Activated naive CD8-positive, alpha-beta T cell treated with anti-CD3 and anti-CD28 coated beads, Interleukin-2, amount 50 U/mL, for 16 hours (primary cell): ENCODE results near the gene OSBPL5.

Source experiments
- DNase-seq: peaks from one replicate; pipeline ENCODE4 v3.0.0-alpha.2; 2020; ENCODE audit warnings: low read depth, low spot score

The OSBPL5 gene

DNA sequence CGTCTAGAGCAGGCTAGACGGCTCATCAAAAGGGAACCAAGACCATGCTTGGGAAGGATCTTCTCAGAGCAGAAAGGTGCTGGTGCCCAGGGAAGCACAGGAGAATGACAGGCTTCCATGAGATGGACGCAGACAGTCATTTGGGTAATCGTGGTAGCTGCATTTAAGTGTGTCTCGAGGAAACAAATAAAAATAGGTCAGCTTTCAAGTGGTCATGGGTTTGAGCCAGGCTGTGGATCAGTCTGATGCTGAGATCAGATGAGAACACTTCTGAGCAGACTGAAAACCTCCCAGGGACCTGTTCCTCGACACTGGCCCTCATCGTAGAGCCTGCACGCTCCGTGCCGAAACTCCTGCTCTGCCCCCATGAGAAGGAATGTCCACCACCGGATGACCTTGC lies 112.5 kb downstream of the OSBPL5 start:
- DNase-seq, result no peak

DNA sequence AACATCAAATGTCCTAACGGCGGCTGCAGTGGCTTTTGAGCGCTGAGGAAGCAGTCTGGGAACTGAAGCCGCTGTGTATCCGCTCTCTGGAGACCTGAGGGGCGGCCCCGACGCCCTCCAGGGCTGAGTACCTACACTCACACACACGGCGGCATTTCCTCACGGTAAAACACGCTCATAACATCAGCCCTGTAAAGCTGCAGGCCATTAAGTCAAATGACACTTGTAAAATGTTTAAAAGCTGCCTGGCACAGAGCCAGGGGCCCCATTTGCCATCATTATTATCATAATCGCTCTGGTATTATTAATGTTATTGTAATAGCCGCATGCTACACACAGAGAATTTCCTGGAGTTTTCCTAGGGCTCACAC lies 113.0 kb downstream of the OSBPL5 start:
- DNase-seq, result no peak

DNA sequence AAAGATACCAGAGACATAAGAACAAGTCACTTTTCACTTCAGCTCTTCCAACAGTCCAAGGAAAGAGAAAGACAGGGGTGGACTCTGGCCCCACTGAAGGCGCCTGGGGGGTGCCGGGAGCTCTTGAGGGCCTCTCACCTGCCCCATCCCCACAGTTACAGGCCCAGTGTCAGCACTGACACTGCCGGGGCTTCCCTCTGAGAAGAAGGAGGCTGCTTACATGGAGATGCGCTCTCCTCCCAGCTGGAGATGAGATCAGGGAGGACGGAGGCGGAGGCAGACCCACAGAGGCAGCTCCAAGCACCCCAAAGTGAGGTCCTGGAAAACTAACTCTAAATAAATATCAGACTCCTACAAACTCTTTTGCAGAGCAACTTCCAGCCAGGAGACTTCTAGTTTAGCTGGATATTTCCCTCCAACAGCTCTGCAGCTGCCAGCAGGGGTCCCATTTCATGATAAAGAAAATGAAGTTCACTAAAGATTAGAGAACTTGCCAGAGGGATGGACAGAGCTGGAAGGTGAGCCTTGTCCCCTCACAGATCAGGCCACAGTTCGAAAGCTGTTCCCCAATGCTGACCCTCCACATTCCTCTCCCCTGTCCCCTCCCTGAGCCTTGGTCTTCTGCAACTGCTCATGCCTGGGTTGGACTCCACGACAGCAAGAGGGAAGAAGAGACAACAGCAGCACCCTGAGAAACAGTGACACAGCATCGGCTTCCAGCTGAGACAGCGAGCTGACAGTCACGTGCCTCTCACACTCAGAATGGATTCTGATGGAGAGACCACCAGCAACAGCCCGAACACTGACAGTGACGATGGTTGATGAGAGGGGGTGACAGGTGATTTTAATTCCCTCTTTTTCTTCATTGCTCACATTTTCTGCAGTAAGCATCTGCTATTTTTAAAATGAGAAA lies 113.7 kb downstream of the OSBPL5 start:
- DNase-seq, result no peak

DNA sequence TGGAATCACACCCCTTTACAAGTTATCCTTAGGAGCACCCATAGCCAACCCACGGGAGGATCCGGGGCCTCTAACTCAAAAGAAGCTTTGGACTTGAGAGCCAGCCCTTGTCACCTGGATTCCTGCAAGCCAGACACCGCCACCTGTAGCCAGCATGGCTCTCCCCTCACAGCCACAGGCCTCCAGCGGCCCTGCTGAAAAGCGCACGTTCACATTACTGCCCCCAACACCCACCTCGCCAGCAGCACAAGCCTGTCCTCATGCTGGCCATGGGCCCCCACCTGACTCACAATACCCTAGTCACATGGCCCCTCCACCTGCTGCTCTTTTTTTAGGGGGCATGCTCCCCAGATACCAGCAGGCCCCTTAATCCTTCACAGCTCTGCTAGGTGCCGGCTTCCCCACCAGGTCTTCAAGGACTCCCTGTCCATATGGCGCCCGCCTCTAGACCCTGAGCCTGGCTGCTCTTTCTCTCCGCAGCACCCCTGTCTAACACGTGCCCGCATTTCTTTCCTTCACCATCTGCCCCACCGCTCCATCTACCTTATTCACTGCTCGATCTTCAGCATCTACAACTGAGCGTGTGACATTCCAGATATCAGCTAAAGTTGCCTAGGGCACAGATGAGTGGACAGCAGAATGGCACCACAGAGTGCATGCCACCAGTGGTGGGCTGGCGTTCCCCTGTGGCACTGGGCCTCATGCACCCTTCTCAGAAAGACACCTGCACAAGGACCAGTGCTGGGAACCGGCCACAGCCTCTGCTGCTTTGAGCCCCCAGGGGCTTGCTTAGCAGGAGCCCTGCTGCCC lies 114.5 kb downstream of the OSBPL5 start:
- DNase-seq, result no peak

DNA sequence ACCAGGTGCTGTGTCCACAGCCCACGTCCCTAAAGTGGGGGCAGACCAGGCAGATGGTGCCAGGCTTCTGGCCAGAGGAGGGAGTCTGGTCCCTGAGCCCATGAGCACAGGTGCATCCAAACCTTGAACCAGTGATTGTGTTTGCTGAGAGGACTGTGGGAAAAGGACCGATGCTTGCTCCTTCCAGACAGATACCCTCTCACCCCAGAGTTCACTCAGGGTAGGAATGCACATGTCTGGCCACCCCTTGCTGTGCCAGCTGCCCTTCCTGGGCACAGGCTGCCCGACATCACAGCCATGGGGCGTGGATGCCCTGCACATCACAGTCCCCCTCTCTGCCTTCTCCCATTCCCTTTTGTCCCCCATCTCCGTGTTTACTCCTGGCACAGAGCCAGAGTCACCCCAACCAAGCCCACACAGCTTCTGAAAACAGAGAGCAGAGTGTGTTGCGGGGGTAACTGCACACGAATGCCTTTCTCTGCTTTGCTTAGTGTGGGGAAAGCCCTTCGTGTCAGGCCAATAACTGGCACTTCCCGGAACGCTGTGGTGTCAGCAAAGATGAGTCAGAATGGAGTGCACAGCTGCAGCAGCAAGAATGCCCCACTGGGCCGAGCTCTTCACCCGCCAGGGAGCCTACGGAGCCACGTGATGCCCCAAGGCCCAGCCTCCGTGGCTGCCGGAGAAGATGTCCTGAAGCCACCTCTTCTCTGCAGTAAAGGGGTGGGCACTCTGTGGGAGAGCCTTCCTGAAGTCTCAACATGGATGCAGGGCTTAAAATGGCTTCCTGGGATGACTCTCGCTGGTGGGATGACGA lies 115.5 kb downstream of the OSBPL5 start:
- DNase-seq, result no peak

DNA sequence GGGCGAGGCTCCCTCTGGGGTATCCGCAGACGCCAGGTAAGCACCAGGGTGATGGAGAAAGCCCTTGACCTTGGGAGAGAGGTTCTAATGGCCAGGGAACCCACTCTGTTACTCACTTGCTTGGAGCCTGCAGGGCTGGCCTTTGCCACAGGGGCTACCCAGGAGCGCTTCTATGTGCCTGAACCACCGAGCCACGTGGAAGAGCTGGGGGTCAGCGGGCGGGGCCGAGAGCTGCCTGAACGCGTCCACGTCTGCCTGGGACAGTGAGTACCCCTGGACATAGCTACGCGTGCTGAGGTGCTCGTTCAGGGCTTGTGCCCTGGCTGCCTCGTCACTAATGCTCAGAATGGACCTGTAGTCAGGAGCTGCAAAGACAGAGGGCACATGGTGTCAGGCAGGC lies 117.5 kb downstream of the OSBPL5 start:
- no peak for DNase-seq

DNA sequence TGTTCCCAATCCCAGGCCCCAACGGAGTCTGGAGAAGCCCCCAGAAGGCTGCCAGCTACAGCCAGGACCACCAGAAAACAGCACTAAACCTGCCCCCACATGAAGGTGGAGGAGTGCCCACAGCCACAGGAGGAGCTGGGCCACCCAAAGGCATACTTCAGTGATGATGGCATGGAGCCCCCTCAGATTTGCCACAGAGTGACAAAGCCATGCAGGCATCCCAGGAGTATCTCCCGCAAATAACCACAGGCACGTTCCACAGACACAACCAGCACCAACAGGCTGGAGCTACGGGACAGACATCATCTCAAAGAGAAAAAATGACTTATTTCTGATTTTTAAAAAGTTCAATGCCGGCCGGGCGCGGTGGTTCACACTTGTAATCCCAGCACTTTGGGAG lies 118.5 kb downstream of the OSBPL5 start:
- no peak for DNase-seq

DNA sequence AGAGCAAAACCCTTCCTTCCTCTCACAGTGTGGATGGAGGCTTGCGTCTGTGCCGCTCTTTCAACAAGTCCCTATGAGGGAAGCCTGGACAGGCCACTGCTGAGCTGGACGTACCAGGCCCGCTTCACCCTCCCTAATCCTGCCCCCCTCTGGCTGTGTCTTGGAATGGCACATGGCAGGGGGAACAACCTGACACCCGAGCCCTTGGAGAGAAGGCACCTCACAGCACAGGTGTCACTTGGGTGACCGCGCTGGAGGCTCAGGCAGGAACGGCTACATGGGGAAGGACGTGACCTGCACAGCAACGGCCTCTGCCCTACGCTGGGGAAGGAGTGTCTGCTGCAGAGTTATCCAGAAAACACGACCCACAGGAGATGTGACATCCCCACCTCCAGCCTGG lies 118.9 kb downstream of the OSBPL5 start:
- DNase-seq, result no peak

DNA sequence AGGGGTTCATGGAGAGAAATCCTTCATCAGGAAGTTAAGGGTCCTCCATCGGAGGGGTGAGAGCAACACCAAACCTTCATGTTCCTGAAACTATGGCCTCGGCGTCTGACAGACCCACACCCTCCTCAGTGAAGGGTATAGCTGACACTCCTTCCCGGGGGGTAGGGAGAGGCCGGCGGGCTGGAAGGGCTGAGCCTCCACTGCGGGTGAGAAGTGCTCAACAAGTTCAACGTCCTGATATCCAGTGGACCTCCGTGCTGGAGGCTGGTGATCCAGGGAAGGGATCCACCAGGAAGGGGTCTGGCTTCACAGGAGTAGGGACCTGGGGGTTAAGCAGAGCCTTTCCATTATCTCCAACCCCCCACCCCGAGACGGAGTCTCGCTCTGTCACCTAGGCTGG lies 120.2 kb downstream of the OSBPL5 start:
- DNase-seq, result no peak

DNA sequence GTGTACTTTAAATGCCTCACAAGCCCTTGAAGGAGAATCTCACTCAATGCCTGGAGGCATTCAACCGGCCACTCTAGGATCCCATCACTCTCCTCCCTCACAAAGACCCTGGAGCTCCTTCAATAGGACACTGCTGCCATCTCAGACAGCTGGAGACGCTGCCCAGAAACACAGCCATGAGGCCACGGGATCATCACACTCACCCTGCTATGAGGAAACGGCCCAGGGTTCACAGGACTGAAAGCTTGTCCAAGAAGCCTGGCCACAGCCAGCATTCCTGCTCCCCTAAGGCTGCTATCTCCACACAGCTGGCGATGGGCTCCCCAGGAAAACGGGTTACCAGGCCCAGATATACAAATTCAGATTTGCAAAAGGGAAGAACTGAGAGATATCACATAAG lies 121.1 kb downstream of the OSBPL5 start:
- DNase-seq, result no peak

DNA sequence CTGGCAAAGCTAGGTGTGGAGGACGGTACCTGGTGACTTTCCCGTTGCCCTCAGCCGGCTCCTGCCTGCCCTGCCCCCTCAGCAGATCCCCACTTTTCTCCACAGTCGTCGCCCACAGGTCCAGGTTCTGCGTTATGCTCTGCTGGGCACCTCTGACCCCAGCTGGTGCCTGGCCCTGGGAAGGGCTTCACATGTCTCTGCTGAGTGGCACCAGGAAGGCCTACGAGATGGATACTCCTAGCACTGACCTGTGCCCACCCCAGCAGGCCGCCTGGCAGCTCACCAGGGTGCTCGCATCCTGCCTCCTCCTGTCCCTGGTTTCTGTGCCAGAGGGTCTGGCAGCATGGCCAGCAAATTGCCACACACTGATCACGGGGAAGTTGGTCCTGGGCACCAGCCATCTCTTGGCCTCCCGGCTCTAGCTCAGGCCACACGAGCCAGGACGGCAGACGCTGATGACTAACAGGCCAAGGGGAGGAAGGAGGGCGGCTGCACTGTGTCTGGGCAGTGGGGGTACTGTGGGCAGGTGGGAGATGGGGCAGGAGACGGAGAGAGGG lies 121.7 kb downstream of the OSBPL5 start:
- no peak for DNase-seq

DNA sequence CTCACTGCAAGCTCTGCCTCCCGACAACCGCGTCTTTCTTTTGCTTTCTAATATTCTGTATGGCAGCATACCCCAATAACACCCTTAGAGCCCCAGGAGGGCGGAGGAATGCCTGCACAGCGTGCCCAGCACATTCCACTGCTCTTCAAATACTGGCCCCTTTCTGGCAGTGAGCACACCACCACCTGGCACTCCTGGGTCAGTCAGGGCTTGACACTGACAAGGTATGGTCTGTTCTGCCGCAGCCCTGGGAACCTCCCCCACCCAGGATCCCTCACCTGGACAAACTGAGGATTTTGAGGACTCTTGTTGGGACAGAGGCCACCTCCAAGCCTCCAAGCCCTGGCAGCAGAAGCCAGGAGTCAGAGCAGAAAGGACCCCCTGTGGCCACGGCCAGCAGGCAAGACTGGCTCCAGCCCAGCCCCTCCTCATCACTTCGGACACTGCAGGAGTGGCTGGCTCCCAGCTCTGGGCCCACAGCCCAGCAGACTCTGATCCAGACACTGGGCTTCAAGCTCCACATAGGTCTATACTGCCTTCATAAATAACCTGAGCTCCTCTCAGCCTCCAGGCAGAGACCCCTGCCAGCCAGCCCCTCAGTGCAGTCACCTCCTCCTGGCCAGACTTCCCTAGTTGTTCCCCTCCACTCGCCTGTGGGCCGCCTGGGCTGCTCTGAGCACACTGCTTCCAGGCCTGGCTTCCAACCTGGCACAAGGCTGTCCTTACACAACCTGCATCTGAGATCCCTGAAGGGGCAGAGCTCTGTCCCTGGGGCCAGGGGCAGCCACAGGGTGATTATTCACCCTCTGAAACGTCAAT lies 122.4 kb downstream of the OSBPL5 start:
- no peak for DNase-seq

DNA sequence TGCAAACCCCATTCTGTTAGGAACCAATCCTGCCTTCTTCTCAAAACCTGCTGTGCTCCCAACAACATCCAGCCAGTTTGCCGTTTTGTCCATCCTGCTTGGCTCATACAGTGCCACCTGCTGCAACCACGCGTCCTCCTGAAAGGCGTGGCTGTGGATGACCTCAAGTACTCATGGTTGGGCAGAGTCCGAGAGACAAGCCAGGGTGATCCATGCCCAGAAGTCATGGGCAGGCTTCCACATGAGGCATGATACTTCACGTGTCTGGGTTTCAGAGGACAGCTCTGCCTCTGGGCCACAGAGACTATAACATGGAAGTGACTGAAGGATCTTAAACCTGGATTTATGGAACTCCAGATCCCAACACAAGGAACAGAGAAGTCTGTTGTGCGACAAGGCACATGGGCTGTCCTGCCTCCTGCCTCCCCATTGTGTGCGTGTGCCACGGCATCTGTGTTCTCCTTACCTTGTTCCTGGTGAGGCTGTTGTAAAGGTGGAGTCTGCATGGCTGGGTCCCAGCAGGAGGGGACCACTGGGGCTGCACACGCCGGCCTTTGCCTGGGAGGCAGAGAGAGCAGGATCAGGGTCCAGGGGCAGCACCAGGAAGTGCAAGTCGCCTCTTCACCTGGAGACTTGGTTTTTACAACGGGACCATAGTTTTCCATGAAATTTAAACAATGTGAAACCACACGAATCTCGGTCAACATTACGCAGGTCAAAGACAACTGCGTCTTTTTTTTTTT lies 123.2 kb downstream of the OSBPL5 start:
- DNase-seq, result no peak

DNA sequence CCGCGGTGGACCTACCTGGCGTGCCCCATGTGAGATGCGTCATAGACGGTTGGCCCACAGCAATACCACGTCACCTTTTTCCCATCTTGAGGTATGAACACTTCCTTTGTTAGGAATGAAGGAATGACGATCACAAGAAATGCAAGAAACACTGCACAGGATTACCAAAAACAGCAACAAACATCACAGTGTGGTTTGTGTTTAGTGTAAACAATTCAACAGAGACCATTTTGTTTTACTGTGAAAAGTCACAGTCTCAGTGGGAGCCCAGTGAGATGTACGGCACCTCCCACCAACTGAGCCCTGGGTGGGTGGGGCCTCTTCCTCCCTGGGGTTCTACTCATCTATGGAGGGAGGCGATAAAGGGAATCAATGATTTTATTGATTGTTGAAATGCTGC lies 124.2 kb downstream of the OSBPL5 start:
- DNase-seq, result no peak

DNA sequence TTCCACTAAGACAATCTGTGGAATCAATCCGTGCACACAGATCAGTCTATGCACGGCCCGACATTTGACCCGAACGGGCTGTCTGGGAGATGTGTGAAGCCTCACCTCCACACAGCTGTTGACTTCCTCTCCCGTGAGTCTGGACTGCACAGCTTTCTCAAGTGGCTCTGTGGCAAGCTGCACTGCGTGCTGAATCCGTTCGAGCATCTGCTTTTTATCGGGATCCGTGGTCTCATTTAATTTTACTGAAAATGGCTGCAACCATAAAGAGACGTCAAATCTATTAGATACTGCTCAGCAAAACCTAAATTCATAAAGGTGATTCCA lies 127.2 kb downstream of the OSBPL5 start:
- DNase-seq, result no peak
